Right cardiac atrium (tissue), 5 donors: Measurements from ENCODE around the gene VPS13D. TPM values are rescaled to one million over a fixed set of nuclear protein-coding genes. Genes with fewer than 3 reads are reported as not detected.
A peak's percentile ranks its signal among the peaks of the same experiment; 100 is the strongest.
"Not testable (repeated sequence)": the region's sequence is repeated elsewhere in the genome, so short reads cannot be mapped to it uniquely, and the experiment has no call there.

Experiments
- ATAC-seq, 2 donors: fragments of 200-7000 bp; cut with Tn5 transposase; one replicate each; pipeline versions ENCODE4 v1.8.0 to v1.9.1; 2020; ENCODE audit warnings: moderate library complexity in 2 of 2, mild to moderate bottlenecking in 1 of 2
- DNase-seq, 3 donors: peaks; one replicate each; pipeline ENCODE4 v3.0.0-alpha.2; 2020
- H3K27ac ChIP-seq: one replicate; pipeline ENCODE4 v1.5.1; 2013; ENCODE audit warnings: mild to moderate bottlenecking, low read length, control low read depth, moderate library complexity
- H3K27me3 ChIP-seq: one replicate; pipeline ENCODE4 v1.6.1; 2013; ENCODE audit not compliant: control insufficient read depth, insufficient read depth
- H3K4me1 ChIP-seq: one replicate; pipeline ENCODE4 v1.6.1; 2013; ENCODE audit warnings: low read length; ENCODE audit not compliant: control insufficient read depth, insufficient read depth
- H3K4me3 ChIP-seq: one replicate; pipeline ENCODE4 v1.5.1; 2013; ENCODE audit warnings: low read length, control low read depth
- H3K9me3 ChIP-seq: one replicate; pipeline ENCODE4 v1.6.1; 2013; ENCODE audit warnings: low read length; ENCODE audit not compliant: control insufficient read depth
- WGBS: extraction: QIAGEN DNeasy Blood & Tissue Kit; methylation state at CpG from one replicate; pipeline ENCODE4 v1.1.7; 2013; 5-methylcytosine and 5-hydroxymethylcytosine counted together
- intact Hi-C, 4 donors: fragments of 100-400 bp; cut with DNase I; formaldehyde crosslinking; loops; one replicate each; pipeline versions ENCODE4 v1.11.0 to v1.14.0; 2022 to 2023
- polyA plus RNA-seq: library from polyadenylated mRNA; stranded (reverse); fragments of 200-250 nt; gene quantifications from one replicate; pipeline ENCODE4 v1.2.3, GENCODE V29; 2013
- total RNA-seq, 4 donors: library from RNA; stranded (reverse); fragmentation: NEBNext Ultra II Directional; extraction: Animal tissue kit (Norgen Biotek cat#: 25700); gene quantifications; one replicate each; pipeline ENCODE4 v1.2.1, GENCODE V29; 2021
- donor health status: healthy with polysubstance abuse.
- donor health status: DM: no; HTN: yes; CAD: no.
- donor health status: DM: no; HTN: no; CAD: no.
- donor health status: DM: no; HTN: yes; CAD: no; lungs with severe emphysema.
- donor health status: DM: yes; HTN: yes; CAD: no.

Gene VPS13D
- total and polyA plus RNA-seq, 5 donors: 25.8 to 56.4 (median 54.8) TPM

- no peak overlapping the region for H3K4me3 ChIP-seq
- peak; percentile 88 to 89 for ATAC-seq
Observed at GRCh38 chr1:12208764-12209494, 20.9 kb upstream of the VPS13D start.

GRCh38 chr1:12209495-12209832 is 20.4 kb upstream of the VPS13D start:
- 64% methylated on average over 3 of the region's 3 CpGs for WGBS
- Histone ChIP-seq H3K27me3 (no peaks in the 10 kb centered on the region), H3K27ac (no peak overlapping the region), H3K4me3 (no peak overlapping the region), H3K4me1 (peaks cover 2% of the 10 kb centered on the region), H3K9me3 (no peaks in the 10 kb centered on the region)
- intact Hi-C loops: loop anchor here in 3 of 4 donors (1.0 to 2.0 kb wide), 3 partner anchors 84 to 85 kb away; no protein-coding TSS in a partner anchor
- ATAC-seq (peak in 1 of 2 donors; percentile 10), DNase-seq (no peak)

More at GRCh38 chr1:12208764-12209494, 20.9 kb upstream of the VPS13D start:
- 27% methylated on average over 14 of the region's 14 CpGs for WGBS
- H3K4me1 ChIP-seq: peaks cover 2% of the 10 kb centered on the region
- no peak overlapping the region for H3K27ac ChIP-seq
- no peaks in the 10 kb centered on the region for H3K27me3 ChIP-seq
- peak; percentile 82 to 96 (median 93) for DNase-seq
- intact Hi-C loops: loop anchor here in 3 of 4 donors (1.0 to 2.0 kb wide), 3 partner anchors 84 to 85 kb away; no protein-coding TSS in a partner anchor
- no peaks in the 10 kb centered on the region for H3K9me3 ChIP-seq

- H3K4me3 ChIP-seq: no peak overlapping the region
- no peaks in the 10 kb centered on the region for H3K4me1 ChIP-seq
- 83% methylated on average over 12 of the region's 12 CpGs for WGBS
- ATAC-seq (no peak), DNase-seq (no peak)
- intact Hi-C loops: no loop called here
- no peaks in the 10 kb centered on the region for H3K27me3 ChIP-seq
- peaks cover 3% of the 10 kb centered on the region for H3K9me3 ChIP-seq
- H3K27ac ChIP-seq: no peak overlapping the region
Observed at GRCh38 chr1:12215118-12215961, 14.5 kb upstream of the VPS13D start.

GRCh38 chr1:12219800-12220199 is 10.0 kb upstream of the VPS13D start:
- H3K27ac ChIP-seq: no peak overlapping the region
- intact Hi-C loops: no loop called here
- DNase-seq (no peak), ATAC-seq (no peak)
- 92% methylated on average over 4 of the region's 4 CpGs for WGBS
- H3K27me3 ChIP-seq: no peaks in the 10 kb centered on the region
- no peaks in the 10 kb centered on the region for H3K4me1 ChIP-seq
- H3K4me3 ChIP-seq: no peak overlapping the region
- peaks cover 3% of the 10 kb centered on the region for H3K9me3 ChIP-seq

- 58% methylated on average over 2 of the region's 2 CpGs for WGBS
- intact Hi-C loops: no loop called here
- H3K27ac ChIP-seq: no peak overlapping the region
Observed at GRCh38 chr1:12220890-12221289, 8.9 kb upstream of the VPS13D start.

GRCh38 chr1:12222700-12223099 is 7.1 kb upstream of the VPS13D start:
- H3K9me3 ChIP-seq, H3K27ac ChIP-seq, H3K4me3 ChIP-seq, ATAC-seq, DNase-seq, intact Hi-C loops, H3K4me1 ChIP-seq, H3K27me3 ChIP-seq: not testable (repeated sequence)
- WGBS: 98% methylated on average over 1 of the region's 1 CpG

More at GRCh38 chr1:12220890-12221289, 8.9 kb upstream of the VPS13D start:
- H3K27me3 ChIP-seq: no peaks in the 10 kb centered on the region
- DNase-seq (no peak), ATAC-seq (no peak)
- H3K4me1 ChIP-seq: no peaks in the 10 kb centered on the region
- no peaks in the 10 kb centered on the region for H3K9me3 ChIP-seq
- H3K4me3 ChIP-seq: no peak overlapping the region

GRCh38 chr1:12224092-12224491 is 5.7 kb upstream of the VPS13D start:
- H3K9me3 ChIP-seq, DNase-seq, ATAC-seq, intact Hi-C loops, H3K27ac ChIP-seq, H3K4me3 ChIP-seq, H3K27me3 ChIP-seq, H3K4me1 ChIP-seq: not testable (repeated sequence)
- 89% methylated on average over 6 of the region's 6 CpGs for WGBS

- DNase-seq: no peak
- 81% methylated on average over 7 of the region's 7 CpGs for WGBS
- Histone ChIP-seq H3K9me3 (no peaks in the 10 kb centered on the region), H3K27ac (no peak overlapping the region), H3K27me3 (no peaks in the 10 kb centered on the region), H3K4me3 (no peak overlapping the region), H3K4me1 (peaks cover 5% of the 10 kb centered on the region)
- ATAC-seq: no peak
- intact Hi-C loops: no loop called here
Observed at GRCh38 chr1:12228979-12229378, 851 bp upstream of the VPS13D start.

GRCh38 chr1:12229386-12229834 is 420 bp upstream of the VPS13D start:
- H3K4me3 ChIP-seq: no peak overlapping the region
- H3K27ac ChIP-seq: no peak overlapping the region
- no peak for DNase-seq
- H3K4me1 ChIP-seq: peaks cover 5% of the 10 kb centered on the region
- H3K9me3 ChIP-seq: no peaks in the 10 kb centered on the region
- intact Hi-C loops: no loop called here
- no peak for ATAC-seq
- no peaks in the 10 kb centered on the region for H3K27me3 ChIP-seq
- WGBS: 64% methylated on average over 13 of the region's 13 CpGs

- Histone ChIP-seq H3K4me1 (peaks cover 5% of the 10 kb centered on the region), H3K4me3 (peak overlapping the region; percentile 92), H3K9me3 (no peaks in the 10 kb centered on the region), H3K27me3 (no peaks in the 10 kb centered on the region), H3K27ac (peak overlapping the region; percentile 65)
- ATAC-seq: peak; percentile 82 to 84
- intact Hi-C loops: no loop called here
- under 1% methylated on average over 36 of the region's 36 CpGs for WGBS
- DNase-seq: peak; percentile 66 to 88 (median 85)
Observed at GRCh38 chr1:12230549-12231275, 882 bp downstream of the VPS13D start.
